Measurements from ENCODE around the gene GTPBP2.
A peak's percentile ranks its signal among the peaks of the same experiment; 100 is the strongest.
"Not testable (repeated sequence)": the region's sequence is repeated elsewhere in the genome, so short reads cannot be mapped to it uniquely, and the experiment has no call there.

Gene GTPBP2

DNA sequence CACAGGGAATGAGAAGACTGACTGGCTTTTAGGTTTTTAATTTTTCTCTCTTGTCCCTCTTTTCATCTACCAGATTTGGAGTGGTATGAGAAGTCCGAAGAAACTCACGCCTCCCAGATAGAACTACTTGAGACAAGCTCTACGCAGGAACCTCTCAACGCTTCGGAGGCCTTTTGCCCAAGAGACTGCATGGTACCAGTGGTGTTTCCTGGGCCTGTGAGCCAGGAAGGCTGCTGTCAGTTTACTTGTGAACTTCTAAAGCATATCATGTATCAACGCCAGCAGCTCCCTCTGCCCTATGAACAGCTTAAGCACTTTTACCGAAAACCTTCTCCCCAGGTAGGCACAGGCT, 7.2 kb upstream of the GTPBP2 start:
- H3K4me3 ChIP-seq (ENCODE audit: low read length) = peak overlapping the region; percentile 87
- TF ChIP-seq ZNF274 (IDR thresholded peaks at IDR 0.05; ENCODE audit: low read depth, low read length) = no peak

DNA sequence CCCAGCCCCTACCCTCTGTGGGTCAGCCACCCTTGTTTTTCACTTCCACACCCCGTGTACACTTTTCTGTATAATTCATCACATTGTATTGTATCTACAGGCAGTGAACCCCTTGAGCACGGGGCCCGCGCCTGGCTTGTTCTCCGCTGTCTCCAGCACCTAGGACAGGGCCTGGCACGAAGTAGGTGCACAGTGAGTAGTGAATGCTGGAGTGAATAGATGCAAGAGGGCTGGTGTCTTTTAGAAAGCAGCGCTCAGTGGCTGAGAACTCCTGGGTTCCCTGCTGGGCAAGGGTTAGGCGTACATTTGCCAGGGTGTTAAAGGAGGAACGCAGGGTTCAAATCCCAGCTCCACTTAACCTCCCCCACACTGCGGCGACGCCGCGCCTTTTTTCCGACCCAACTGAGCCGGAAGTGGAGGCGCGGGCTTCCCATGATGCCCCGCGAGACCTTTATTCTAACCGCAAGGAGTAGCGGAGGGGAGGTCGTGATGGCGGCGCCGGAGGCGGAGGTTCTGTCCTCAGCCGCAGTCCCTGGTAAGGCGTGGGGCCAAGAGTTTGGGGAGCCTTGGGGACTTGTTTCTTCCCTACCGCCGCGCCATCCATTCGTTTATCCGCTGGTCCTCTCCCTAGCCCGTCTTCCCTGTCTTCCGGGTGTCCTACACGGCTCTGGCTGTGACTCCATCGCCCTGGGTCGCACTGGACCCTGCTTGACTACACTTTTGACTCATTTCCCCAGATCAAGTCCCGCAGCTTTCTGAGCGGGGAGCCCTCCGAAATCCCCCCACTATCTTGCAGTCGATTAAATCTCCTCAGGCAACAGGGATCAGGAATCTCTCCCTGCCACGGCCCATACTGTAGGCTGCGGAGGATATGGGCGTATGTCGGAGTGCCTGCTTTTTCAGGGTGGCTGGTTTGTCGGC, 6.6 kb upstream of the GTPBP2 start, which contains the start of gene MAD2L1BP:
TSS of gene MAD2L1BP (plus strand) at position 454 of the 921 bp plus-strand sequence. CDS start at position 490, 36 bp downstream.
- no peak for TF ChIP-seq ZNF274 (IDR thresholded peaks at IDR 0.05; ENCODE audit: low read depth, low read length)
- peak within 1 kb of the TSS; percentile 87 for H3K4me3 ChIP-seq (ENCODE audit: low read length)

DNA sequence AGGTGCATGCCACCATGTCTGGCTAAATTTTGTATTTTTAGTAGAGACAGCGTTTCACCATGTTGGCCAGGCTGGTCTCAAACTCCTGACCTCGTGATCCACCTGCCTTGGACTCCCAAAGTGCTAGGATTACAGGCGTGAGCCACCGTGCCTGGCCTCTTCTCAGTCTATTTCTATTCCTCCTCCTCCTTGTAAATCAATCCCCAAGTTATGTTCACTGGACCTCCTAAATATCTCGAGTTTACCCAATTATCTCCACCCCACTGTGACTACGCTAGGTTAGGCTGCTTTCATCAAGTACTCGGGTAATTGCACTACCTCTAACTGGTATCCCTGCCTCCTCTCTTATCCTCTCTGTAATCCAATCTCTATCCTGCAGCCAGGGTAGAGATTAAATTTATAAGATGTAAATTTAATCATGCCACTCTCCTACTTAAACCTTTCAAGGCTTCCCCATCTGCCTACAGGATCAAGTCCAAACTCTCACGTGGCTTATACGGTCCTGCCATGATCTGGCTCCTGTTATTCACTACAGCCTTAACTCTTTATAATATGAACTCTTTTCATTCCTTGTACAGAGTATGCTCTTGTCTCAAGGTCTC, 5.7 kb upstream of the GTPBP2 start:
- H3K4me3 ChIP-seq (ENCODE audit: low read length) = no peak overlapping the region
- TF ChIP-seq ZNF274 (IDR thresholded peaks at IDR 0.05; ENCODE audit: low read depth, low read length) = no peak

DNA sequence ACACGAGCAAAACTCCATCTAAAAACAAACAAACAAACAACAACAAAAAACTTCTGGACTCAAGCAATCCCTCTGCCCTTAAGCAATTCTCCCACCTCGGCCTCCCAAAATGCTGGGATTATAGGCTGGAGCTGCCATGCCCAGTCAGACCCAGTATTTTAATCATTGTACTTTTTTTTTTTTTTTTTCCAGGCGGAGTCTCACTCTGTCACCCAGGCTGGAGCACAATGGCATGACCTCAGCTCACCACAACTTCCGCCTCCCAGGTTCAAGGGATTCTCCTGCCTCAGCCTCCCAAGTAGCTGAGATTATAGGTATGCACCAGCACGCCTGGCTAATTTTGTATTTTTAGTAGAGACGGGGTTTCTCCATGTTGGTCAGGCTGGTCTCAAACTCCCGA, 3.9 kb upstream of the GTPBP2 start:
- not testable (repeated sequence) for H3K4me3 ChIP-seq (ENCODE audit: low read length)

DNA sequence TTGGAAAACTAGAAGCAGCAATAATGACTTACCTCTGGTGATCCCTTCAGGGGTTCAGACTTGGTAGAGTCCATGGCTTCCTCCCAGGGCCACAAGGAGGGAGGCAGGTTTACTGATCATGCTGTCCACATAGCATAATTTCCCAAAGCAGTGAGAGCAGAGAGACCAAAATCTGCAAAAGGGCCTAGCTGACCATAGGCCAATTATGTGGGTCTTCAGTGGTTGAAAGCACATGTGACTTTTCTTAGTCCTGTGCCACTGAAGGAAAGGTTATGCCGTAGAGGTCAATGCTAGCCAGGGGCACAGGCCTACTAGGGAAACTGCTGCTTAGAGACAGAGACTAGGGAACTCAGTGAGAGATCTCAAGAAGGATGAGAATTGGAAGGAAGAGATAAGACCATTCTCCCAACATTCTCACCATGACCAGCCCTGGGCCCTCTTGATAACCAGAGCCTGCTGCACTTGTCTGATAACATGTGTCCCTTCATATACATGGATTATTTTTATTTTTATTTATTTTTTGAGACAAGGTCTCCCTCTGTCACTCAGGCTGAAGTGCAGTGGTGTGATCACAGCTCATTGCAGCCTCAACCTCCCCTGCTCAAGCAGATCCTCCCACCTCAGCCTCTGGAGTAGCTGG, 2.0 kb upstream of the GTPBP2 start:
- no peak for TF ChIP-seq ZNF274 (IDR thresholded peaks at IDR 0.05; ENCODE audit: low read depth, low read length)
- H3K4me3 ChIP-seq (ENCODE audit: low read length) = no peak overlapping the region

DNA sequence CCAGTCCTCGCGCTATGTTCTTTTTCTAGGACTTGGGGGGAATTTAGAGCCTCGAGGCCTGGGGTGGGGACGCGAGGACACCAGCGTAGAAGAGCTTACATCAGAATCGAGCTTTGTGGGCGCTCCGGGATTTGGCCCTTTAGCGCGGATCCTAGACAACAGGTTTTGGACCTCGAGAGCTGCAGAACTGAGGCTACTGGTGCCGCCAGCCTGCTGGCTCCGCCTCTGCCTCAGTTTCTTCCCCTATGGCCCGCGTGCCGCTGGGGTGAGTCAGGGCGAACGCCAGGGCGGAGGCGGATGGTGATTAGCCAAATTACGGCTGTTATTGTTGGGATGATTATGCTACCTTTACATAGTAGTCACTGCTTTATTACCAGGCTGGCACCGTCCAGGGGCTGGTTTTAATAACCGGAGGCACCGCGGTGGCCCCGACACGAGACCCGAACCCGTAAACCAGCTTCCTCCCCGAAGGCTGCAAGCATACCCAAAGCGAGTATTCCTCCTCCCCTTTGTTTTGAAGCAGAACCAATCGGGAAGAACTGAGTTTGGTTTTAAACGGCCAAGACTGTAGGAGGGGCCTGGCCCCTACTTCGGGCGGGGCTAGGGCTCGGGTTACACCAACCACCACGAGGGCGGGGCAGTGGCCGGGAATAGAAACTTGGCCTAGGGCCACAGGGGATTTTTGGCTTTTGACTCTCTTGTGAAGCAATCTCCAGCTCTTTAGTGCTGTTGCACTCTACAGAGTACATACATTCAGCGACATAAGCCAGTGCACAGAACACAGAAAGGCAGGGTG, 639 bp upstream of the GTPBP2 start:
- H3K4me3 ChIP-seq (ENCODE audit: low read length) = peak overlapping the region; percentile 65
- no peak for TF ChIP-seq ZNF274 (IDR thresholded peaks at IDR 0.05; ENCODE audit: low read depth, low read length)

DNA sequence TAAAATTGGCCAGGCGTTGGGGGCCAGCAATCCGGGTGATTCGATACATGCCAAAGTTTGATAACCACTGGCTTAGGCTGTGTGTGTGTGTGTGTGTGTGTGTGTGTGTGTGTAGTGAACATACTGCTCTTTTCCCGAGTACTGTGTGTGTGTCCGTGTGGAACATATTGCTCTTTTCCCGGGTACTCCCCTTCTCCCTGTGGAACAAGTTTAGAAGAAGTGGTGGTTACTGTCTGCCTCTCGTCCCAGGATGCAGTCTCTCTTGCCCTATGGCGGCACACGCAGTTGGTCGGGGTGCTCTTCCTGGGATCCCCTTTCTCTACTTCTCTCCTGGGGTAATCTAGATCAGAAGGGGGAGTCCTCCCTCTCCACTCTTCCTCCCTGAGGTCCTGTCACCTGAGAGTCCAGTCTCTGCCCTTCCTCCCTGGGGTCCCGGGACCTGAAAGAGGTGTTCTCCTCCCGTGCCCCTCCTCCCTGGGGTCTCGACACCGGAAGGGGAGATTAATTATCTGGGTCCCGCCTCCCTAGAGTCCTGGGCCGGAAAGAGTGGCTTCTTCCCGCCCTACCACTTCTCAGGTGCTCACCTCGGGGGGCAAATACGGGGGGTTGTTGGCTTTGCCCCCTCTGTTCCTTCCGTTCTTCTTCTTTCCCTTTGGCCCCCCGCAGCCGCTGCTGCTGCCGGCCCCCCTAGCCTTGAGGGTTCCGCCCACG, 516 bp downstream of the GTPBP2 start:
- peak overlapping the region; percentile 60 for H3K4me3 ChIP-seq (ENCODE audit: low read length)
- TF ChIP-seq ZNF274 (IDR thresholded peaks at IDR 0.05; ENCODE audit: low read depth, low read length) = no peak

DNA sequence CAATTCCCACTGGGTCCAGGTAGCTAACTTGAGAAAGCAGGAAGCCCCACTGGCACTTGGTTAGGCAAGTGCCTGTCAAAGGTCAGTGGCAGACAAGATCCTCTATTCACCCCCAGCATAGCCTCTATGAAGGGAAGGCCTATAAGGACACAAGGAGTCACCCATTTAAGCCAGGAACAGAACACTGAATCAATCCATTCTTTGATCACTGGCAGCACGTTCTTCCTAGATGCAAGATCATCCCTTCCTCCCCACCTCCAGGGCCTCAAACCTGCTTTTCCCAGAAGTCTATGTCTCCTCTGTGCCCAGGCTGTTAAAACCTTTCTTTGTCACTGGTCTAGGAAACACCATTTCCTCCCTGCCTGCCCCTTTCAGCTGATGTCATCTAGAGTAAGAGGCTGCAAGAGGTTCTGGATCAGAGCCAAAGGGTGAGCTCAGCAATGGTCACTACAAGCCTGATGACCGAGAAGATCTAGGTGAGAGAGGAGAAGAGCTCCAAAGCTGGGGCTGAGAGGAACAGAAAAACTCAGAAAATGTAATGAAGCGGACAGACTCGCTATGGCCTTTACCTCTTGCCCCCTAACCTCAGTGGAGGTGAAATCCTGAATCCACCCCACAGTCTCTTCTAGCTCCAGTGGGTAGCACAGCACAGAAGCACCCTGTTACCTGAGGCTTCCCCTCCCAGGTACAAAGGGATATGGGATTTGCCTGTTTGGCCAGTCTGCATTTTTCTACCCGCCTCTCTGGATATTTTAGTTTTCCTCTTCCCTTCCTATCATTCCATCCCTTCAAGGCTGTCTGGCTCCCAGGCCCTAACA, 1.8 kb downstream of the GTPBP2 start:
- no peak overlapping the region; the same call in 1 of the 2 replicates for H3K4me3 ChIP-seq (ENCODE audit: low read length)
- no peak for TF ChIP-seq ZNF274 (IDR thresholded peaks at IDR 0.05; ENCODE audit: low read depth, low read length)

DNA sequence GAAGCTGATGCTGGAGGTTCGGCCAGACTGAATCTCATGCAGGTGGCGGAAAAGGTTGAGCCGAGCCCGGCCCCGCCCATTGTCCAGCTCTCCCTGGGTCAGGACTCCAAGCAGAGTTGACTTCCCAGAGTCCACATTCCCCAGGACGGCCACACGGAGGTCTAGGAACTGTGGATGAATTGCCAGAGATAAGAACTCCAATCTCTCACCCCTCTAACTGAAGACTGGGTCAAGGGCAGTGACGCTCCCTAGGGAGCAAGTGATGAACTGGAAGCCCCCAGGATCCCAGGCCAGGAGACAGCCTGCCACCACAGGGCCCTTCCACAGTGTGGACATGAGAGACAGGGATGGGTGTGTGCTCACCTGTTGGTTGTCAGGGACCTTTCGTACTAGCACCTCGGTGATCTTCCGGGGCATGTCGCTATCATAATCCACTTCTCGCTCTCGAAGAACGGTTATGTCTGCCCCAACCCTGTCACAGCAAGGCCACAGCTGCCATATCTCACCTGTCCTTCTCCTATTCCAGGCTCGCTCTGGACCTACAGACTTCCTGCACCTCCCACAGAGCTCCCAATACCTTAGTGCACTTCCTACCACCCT, 3.6 kb downstream of the GTPBP2 start:
- H3K4me3 ChIP-seq (ENCODE audit: low read length) = no peak overlapping the region
- no peak for TF ChIP-seq ZNF274 (IDR thresholded peaks at IDR 0.05; ENCODE audit: low read depth, low read length)

DNA sequence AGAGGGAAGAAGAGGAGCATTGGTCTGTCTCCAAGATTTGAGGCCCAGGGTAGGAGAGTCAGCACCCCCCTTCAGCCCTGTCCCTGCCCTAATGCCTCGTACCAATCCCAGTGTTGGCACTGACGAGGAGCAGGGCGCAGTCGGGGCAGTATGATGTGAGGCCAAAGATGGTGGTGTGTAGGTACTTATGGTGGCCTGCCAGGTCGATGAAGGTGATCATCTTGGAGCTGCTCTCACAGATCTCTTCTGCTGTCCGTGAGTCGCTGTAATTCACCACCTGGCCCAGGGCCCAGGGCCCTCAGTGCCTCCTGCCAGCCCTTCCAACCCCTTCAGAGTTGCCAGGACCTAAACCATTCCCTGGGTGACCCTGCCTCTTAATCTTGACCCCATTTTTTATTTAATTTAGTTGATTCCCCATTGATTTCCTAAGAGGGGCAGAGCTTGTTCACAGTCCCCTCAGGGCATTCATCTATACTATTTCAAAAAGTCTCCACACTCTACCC, 4.2 kb downstream of the GTPBP2 start:
- TF ChIP-seq ZNF274 (IDR thresholded peaks at IDR 0.05; ENCODE audit: low read depth, low read length) = no peak
- no peak overlapping the region for H3K4me3 ChIP-seq (ENCODE audit: low read length)

DNA sequence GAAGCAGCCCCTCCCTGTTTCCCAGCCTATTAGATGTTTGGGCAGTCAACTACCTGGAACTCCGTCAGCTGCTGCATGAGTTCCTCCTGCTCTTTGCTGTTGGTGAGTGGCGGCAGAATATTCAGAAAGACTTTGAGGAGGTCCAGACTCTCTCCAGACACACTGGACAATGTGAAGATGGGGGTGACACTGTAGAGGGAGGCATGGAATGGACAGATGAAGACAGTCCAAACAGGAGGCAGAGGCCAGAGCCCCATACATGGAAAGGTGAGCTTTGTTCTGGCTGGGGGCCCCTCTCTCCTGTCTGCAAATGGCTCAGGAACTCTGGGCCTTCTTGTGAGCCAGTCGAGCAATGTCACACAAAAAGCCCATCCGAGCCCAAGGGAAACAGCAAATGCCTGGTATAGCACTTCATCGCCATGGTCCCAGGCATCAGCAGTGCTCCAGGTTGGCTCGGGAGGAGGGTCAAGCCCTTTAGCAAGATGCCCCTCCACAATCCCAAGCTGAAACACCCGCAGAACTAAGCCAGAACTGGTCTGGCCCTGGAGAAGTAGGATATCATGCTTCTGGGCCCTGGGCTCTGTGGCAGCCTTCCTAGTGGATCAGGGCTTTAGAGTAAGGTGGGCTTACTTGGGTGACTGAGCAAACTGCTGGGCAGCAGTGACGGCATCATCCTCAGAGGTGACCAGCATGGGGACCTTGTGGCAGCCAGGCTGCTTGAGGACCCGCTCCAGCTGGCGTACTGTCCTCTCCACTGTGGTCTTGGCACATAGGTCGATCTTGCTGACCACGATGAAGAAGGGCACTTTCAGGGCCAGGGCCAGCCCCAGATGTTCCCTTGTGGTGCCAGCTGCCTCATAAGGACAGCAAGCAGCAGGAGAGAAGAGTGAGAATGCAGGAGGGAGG, 4.9 kb downstream of the GTPBP2 start:
- no peak for TF ChIP-seq ZNF274 (IDR thresholded peaks at IDR 0.05; ENCODE audit: low read depth, low read length)
- no peak overlapping the region for H3K4me3 ChIP-seq (ENCODE audit: low read length)

All from GM08714 (cell line).